HG02759 (cell line): ENCODE measurements around the gene GAGE2A.
"Not testable (repeated sequence)": the region's sequence is repeated elsewhere in the genome, so short reads cannot be mapped to it uniquely, and the experiment has no call there.

Experiments
- ATAC-seq: cut with Tn5 transposase; IDR thresholded peaks from one replicate; pipeline ENCODE4 v1.9.1; 2021; ENCODE audit warnings: mild to moderate bottlenecking, moderate library complexity; ENCODE audit not compliant: unreplicated experiment

GAGE2A gene, protein sequence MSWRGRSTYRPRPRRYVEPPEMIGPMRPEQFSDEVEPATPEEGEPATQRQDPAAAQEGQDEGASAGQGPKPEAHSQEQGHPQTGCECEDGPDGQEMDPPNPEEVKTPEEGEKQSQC

DNA sequence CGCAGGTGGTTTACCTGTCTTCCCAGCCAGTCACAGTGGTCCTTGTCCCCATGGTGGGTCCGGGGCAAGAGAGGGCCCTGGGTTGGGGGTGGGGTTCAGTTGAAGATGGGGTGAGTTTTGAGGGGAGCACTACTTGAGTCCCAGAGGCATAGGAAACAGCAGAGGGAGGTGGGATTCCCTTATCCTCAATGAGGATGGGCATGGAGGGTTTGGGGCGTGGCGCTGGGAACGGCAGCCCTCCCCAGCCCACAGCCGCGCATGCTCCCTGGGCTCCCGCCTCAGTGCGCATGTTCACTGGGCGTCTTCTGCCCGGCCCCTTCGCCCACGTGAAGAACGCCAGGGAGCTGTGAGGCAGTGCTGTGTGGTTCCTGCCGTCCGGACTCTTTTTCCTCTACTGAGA is at the start of gene GAGE2A:
GAGE2A (plus strand) TSS at position 301 of the 400 bp plus-strand sequence. CDS start 1,155 bp downstream, outside the sequence.
- ATAC-seq: not testable (repeated sequence)

DNA sequence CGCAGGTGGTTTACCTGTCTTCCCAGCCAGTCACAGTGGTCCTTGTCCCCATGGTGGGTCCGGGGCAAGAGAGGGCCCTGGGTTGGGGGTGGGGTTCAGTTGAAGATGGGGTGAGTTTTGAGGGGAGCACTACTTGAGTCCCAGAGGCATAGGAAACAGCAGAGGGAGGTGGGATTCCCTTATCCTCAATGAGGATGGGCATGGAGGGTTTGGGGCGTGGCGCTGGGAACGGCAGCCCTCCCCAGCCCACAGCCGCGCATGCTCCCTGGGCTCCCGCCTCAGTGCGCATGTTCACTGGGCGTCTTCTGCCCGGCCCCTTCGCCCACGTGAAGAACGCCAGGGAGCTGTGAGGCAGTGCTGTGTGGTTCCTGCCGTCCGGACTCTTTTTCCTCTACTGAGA is 47.9 kb upstream of the GAGE2A start, which contains the start of gene GAGE12D:
GAGE12D (plus strand) TSS at position 301 of the 400 bp plus-strand sequence. CDS start 1,155 bp downstream, outside the sequence.
- ATAC-seq: not testable (repeated sequence)

DNA sequence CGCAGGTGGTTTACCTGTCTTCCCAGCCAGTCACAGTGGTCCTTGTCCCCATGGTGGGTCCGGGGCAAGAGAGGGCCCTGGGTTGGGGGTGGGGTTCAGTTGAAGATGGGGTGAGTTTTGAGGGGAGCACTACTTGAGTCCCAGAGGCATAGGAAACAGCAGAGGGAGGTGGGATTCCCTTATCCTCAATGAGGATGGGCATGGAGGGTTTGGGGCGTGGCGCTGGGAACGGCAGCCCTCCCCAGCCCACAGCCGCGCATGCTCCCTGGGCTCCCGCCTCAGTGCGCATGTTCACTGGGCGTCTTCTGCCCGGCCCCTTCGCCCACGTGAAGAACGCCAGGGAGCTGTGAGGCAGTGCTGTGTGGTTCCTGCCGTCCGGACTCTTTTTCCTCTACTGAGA is 38.3 kb upstream of the GAGE2A start, which contains the start of gene GAGE12E:
GAGE12E (plus strand) TSS at position 301 of the 400 bp plus-strand sequence. CDS start 1,155 bp downstream, outside the sequence.
- ATAC-seq: not testable (repeated sequence)

DNA sequence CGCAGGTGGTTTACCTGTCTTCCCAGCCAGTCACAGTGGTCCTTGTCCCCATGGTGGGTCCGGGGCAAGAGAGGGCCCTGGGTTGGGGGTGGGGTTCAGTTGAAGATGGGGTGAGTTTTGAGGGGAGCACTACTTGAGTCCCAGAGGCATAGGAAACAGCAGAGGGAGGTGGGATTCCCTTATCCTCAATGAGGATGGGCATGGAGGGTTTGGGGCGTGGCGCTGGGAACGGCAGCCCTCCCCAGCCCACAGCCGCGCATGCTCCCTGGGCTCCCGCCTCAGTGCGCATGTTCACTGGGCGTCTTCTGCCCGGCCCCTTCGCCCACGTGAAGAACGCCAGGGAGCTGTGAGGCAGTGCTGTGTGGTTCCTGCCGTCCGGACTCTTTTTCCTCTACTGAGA is 28.8 kb upstream of the GAGE2A start, which contains the start of gene GAGE12F:
GAGE12F (plus strand) TSS at position 301 of the 400 bp plus-strand sequence. CDS start 1,155 bp downstream, outside the sequence.
- not testable (repeated sequence) for ATAC-seq

DNA sequence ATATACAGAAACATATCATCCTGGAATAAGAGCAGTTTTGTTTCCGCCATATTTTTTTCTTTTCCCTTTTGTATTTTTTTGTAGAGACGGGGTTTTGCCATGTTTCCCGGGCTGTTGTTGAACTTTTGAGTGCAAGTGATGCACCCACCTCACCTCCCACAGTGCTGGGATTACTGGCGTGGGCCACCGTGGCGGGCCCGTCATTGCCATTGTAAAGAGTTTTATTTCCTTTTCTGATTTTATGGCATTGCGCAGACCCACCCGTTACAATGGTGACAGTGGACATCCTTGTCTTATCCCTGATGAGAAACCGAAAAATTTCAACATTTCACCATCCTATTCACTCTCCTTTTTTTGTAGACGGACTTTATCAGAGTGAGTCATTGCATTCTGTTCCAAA is 20.6 kb upstream of the GAGE2A start:
- not testable (repeated sequence) for ATAC-seq

DNA sequence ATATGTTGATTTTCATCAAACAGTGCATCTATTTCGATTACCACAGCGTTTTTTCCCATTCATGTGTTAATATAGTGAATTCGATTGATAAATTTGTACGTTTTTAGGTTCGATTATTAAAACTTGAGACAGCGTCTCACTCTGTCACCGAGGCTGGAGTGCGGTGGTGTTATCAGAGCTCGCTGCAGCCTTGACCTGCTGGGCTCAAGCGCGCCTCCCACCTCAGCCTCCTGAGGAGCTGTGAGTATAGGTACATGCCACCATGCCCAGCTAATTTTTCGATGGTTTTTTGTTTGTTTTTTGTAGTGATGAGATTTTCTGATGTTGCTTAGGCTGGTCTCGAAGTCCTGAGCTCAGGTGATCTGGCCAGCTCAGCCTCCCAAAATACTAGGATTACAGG is 20.1 kb upstream of the GAGE2A start:
- ATAC-seq: not testable (repeated sequence)

DNA sequence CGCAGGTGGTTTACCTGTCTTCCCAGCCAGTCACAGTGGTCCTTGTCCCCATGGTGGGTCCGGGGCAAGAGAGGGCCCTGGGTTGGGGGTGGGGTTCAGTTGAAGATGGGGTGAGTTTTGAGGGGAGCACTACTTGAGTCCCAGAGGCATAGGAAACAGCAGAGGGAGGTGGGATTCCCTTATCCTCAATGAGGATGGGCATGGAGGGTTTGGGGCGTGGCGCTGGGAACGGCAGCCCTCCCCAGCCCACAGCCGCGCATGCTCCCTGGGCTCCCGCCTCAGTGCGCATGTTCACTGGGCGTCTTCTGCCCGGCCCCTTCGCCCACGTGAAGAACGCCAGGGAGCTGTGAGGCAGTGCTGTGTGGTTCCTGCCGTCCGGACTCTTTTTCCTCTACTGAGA is 19.2 kb upstream of the GAGE2A start, which contains the start of gene GAGE12G:
GAGE12G (plus strand) TSS at position 301 of the 400 bp plus-strand sequence. CDS start 1,155 bp downstream, outside the sequence.
- ATAC-seq: not testable (repeated sequence)

DNA sequence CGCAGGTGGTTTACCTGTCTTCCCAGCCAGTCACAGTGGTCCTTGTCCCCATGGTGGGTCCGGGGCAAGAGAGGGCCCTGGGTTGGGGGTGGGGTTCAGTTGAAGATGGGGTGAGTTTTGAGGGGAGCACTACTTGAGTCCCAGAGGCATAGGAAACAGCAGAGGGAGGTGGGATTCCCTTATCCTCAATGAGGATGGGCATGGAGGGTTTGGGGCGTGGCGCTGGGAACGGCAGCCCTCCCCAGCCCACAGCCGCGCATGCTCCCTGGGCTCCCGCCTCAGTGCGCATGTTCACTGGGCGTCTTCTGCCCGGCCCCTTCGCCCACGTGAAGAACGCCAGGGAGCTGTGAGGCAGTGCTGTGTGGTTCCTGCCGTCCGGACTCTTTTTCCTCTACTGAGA is 9.6 kb upstream of the GAGE2A start, which contains the start of gene GAGE12H:
GAGE12H (plus strand) TSS at position 301 of the 400 bp plus-strand sequence. CDS start 1,155 bp downstream, outside the sequence.
- not testable (repeated sequence) for ATAC-seq

DNA sequence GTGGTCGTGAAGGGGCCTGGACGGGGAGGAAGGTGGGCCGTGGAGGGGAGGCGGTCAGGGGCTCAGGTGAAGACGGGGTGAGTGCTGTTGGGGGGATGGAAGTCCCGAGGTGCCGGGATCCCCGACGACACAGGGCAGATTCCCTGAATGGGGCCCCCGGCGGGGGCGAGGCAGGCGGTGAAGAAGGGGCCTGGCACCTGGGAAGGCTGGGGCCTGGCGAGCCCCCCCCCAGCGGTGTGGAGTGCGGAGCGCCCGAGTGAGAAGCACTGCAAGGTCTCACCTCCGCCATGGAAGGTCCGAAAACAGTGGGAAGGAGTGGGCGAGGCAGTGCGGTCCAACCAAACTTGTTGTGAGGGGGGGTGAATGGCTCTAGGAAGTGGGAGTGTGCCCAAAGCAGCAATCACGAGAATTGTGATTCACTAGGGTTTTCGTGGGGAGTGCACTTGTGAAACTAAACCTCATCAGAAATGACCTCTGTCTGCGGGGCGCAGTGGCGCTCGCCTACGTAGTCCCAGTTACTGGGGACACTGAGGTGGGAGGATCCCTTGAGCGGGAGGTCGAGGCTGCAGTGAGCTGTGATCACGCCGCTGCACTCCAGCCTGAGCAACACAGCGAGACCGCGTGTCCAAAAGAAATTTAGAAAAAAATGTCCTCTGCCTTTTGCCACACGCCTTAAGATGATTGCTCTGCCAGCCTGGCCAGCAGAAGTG is 628 bp downstream of the GAGE2A start:
- ATAC-seq: not testable (repeated sequence)

DNA sequence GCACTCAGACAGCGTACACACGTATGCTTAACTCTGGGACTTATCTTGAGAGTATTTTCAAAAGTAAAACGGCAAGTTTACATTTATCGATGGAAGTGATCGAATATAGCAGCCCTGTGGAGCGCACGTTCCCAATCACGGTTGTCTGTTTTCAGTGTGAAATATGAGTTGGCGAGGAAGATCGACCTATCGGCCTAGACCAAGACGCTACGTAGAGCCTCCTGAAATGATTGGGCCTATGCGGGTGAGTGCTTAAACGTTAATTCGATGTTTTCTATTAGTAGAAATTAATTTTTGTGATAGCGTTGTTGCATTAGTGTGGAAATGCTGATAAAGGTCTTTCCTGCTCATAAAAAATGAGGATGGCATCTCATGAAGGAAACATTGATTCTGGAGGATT is 1.2 kb downstream of the GAGE2A start:
- not testable (repeated sequence) for ATAC-seq

DNA sequence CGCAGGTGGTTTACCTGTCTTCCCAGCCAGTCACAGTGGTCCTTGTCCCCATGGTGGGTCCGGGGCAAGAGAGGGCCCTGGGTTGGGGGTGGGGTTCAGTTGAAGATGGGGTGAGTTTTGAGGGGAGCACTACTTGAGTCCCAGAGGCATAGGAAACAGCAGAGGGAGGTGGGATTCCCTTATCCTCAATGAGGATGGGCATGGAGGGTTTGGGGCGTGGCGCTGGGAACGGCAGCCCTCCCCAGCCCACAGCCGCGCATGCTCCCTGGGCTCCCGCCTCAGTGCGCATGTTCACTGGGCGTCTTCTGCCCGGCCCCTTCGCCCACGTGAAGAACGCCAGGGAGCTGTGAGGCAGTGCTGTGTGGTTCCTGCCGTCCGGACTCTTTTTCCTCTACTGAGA is 9.4 kb downstream of the GAGE2A start, which contains the start of gene GAGE1:
GAGE1 (plus strand) TSS at position 301 of the 400 bp plus-strand sequence. CDS start 1,155 bp downstream, outside the sequence.
- not testable (repeated sequence) for ATAC-seq

DNA sequence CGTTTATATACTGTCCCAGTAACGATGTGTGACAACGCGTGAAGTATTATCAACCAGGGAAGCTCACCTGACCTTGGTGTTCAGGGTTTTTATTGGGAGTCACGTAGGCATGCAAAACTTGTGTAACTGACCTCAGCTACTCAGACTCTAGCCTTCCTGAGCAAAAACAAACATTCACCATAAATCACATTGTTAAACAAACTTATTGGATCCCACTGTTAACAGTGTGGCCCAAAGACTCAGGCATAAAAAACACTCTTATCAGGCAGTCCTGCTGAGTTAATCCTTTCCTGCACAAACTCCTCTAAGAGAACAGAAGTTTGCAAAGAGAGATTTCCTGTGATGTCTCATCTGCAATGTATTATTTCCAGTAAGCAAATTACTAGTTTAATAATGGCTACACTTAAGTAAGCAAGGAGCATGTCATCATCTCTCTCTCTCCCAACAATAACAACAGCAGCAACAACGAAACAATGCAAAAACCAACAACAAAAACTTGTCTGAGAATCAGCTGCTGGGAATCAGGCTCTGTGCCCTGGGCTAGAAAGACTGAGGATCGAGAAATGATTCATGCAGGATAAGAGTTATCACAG is 21.5 kb downstream of the GAGE2A start:
- ATAC-seq: no peak

DNA sequence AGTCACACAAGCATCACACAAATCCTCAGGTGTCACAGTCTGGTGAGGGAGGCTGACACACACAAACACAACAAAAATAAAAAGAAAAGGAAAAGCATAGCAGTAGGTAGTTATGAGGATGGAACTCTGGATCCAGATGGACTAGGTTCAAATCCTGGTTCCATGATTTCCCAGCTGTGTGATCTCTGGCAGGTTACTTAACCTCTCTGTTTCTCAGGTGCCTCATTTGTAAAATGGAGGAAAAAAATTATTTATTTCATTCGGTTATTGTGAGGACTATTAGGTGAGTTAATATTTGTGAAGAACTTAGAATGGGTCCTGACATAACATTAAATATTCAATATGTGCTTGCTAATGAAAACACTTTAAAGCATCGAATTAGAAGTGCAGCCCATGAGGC is 29.3 kb downstream of the GAGE2A start:
- ATAC-seq: no peak

DNA sequence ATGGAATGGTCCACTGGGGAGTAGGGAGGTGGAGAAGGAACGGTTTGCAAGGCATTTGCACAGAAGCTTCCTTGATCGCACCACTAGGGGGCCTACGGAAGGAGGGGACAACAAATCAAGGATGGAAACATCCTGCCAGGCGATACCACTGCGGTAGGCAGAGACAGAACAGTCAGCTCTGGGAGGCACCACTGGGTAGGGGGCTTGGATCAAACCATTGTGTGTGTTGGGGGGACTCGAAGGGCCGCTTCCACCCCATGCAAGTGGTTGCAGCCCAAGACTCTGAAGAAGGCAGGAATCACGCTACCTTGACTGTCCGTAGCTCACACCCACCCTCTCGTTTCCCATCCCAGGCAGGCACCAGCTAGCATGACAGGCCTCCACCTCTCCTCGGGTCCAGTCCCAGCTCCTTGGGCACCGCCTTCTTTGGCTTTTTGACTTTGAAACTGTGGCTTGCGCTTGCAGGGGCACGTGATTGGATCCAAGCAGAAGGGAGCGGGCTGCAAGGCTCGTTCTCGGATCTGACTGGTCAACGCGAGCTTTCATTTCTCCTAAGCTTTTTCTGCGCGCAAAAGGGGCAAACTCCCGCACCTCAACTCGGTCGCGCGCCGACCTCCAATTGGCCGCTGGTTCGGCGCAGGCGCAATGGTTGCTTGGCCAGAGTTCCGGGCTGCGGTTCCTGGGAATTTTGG is 37.9 kb downstream of the GAGE2A start:
- ATAC-seq: no peak

DNA sequence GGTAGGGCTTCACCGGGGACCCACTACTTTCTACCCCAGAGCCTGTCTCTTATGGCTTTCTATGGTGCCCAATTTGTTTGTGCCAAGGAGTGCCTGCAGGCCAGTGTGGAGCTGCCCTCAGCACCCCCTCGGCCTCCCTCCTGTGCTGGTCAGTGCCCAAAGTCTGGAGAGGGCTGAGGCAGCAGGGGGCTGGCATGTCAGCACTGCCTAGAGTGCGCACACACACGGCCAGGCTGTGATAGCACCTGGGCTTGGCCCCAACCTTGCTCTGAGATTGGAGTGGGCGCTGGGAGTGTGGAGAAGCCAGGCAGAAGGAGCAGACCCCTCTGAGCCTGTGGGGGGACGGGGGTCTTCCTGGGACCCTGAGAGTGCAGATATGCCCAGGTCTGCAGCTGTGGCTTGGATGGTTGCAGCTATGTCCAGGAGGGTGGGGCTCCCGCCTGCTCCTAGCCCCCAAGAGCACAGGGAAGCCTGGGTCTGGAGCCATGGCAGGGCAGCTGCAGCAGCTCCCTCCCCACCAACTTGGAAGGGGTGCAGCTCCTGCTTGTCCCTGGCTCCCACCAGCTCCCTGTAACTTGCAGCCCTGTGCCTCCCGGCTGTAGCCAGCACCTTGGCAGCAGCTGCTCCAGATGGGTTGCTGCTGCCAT is 55.8 kb downstream of the GAGE2A start:
- no peak for ATAC-seq
